K562 (cell line): ENCODE measurements around the gene PLEKHH3. TPM values are rescaled to one million over a fixed set of nuclear protein-coding genes. Genes with fewer than 3 reads are reported as not detected.

ENCODE experiments used
- ETV1 ChIP-seq: fragments of 450-650 bp; conservative IDR thresholded peaks from 2 replicates; pipeline ENCODE4 v1.6.1; 2016; ENCODE audit warnings: missing genetic modification characterization, control low read depth, low read depth, missing compliant biosample characterization
- HNRNPLL ChIP-seq: fragments of 200-400 bp; formaldehyde crosslinking; IDR thresholded peaks from 2 replicates; pipeline ENCODE4 v1.6.1; 2017; ENCODE audit warnings: low read length, low read depth, mild to moderate bottlenecking; ENCODE audit not compliant: poor library complexity, severe bottlenecking
- ILK ChIP-seq: fragments of 450-650 bp; IDR thresholded peaks from 2 replicates; pipeline ENCODE4 v1.6.1; 2016; ENCODE audit warnings: missing genetic modification characterization, low read depth, mild to moderate bottlenecking, missing compliant biosample characterization, moderate library complexity, borderline replicate concordance
- KDM1A ChIP-seq, 2 experiments: fragments of 450-650 bp; IDR thresholded peaks; 2 replicates each; pipeline ENCODE4 v1.6.1; 2016; ENCODE audit warnings: mild to moderate bottlenecking in 2 of 2
- LEF1 ChIP-seq: fragments of 450-650 bp; IDR thresholded peaks from 2 replicates; pipeline ENCODE4 v1.6.1; 2016; ENCODE audit warnings: mild to moderate bottlenecking
- NFE2 ChIP-seq: IDR thresholded peaks from 2 replicates; pipeline ENCODE4 v1.6.1; 2014; ENCODE audit warnings: antibody characterized with exemption, low read depth
- NR4A1 ChIP-seq, 2 experiments: fragments of 250-450 bp in 1 of 2; fragments of 450-650 bp in 1 of 2; sonication (Bioruptor Pico) in 1 of 2; IDR thresholded peaks; 2 replicates each; pipeline versions ENCODE4 v1.4.0 to v1.6.1; 2016 to 2020; ENCODE audit warnings: mild to moderate bottlenecking in 2 of 2, missing compliant biosample characterization in 1 of 2, missing genetic modification characterization in 1 of 2, moderate library complexity in 1 of 2
- SAFB ChIP-seq: fragments of 200-400 bp; formaldehyde crosslinking; IDR thresholded peaks from 2 replicates; pipeline ENCODE4 v1.6.1; 2017; ENCODE audit warnings: low read depth, low read length, borderline replicate concordance
- TGIF2 ChIP-seq: sonication (generic); formaldehyde crosslinking; IDR thresholded peaks from 2 replicates; pipeline ENCODE4 v1.8.1; 2022; ENCODE audit warnings: mild to moderate bottlenecking, missing genetic modification reagents, moderate library complexity
- TOE1 ChIP-seq, 2 experiments: fragments of 450-650 bp in 1 of 2; sonication (generic) in 1 of 2; formaldehyde crosslinking in 1 of 2; IDR thresholded peaks; 2 replicates each; pipeline versions ENCODE4 v1.7.1 to v1.8.0; 2016 to 2022; ENCODE audit warnings: borderline replicate concordance in 2 of 2, mild to moderate bottlenecking in 2 of 2, antibody characterized with exemption in 1 of 2, inconsistent platforms in 1 of 2, low read depth in 1 of 2, missing genetic modification reagents in 1 of 2, moderate library complexity in 1 of 2
- YBX1 ChIP-seq: fragments of 450-650 bp; IDR thresholded peaks from 2 replicates; pipeline ENCODE4 v1.7.1; 2016; ENCODE audit warnings: mild to moderate bottlenecking
- ZEB2 ChIP-seq: fragments of 450-650 bp; IDR thresholded peaks from 2 replicates; pipeline ENCODE4 v1.6.1; 2016
- ZKSCAN8 ChIP-seq: fragments of 200-800 bp; sonication (Bioruptor generic); IDR thresholded peaks from 2 replicates; pipeline ENCODE4 v1.6.1; 2016; ENCODE audit warnings: missing genetic modification characterization, missing compliant biosample characterization
- ZNF124 ChIP-seq: sonication (generic); formaldehyde crosslinking; IDR thresholded peaks from 2 replicates; pipeline ENCODE4 v1.8.1; 2022; ENCODE audit warnings: missing genetic modification reagents
- ZNF561 ChIP-seq: fragments of 450-650 bp; formaldehyde crosslinking; conservative IDR thresholded peaks from 2 replicates; pipeline ENCODE4 v1.4.0; 2020; ENCODE audit warnings: mild to moderate bottlenecking, moderate library complexity
- ZNF696 ChIP-seq: fragments of 250-450 bp; sonication (Bioruptor Pico); conservative IDR thresholded peaks from 2 replicates; pipeline ENCODE4 v1.4.0; 2020; ENCODE audit warnings: mild to moderate bottlenecking, moderate library complexity
- polyA plus RNA-seq, 8 experiments: library from polyadenylated mRNA; depleted of rRNA in 4 of 8; stranded (reverse) in 5 of 8; unstranded in 3 of 8; fragments of >200 nt; fragmentation: Nextera tagmentation in 2 of 8; fragmentation: Illumina TruSeq in 1 of 8; extraction: Ambion mirVana in 2 of 8; extraction: Trizol in 1 of 8; gene quantifications; 2 replicates each; pipeline versions ENCODE4 v1.2.1 to v1.2.3, GENCODE V29; 2011 to 2014; ENCODE audit warnings: inconsistent platforms in 1 of 8, missing spikeins in 1 of 8
- total RNA-seq, 7 experiments: library from RNA; depleted of rRNA in 6 of 7; stranded (reverse); fragments of >200 nt in 6 of 7; fragmentation: Illumina TruSeq in 2 of 7; extraction: Trizol in 2 of 7; gene quantifications; 2 replicates each; pipeline versions ENCODE4 v1.2.1 to v1.2.3, GENCODE V29; 2011 to 2021; ENCODE audit warnings: low replicate concordance in 1 of 7
- TF ChIP-seq, protein P1 (sequence below): fragments of 450-650 bp; formaldehyde crosslinking; IDR thresholded peaks from 2 replicates; pipeline ENCODE4 v1.4.0; 2022; ENCODE audit warnings: missing genetic modification characterization
- TF ChIP-seq, protein P2 (sequence below): fragments of 450-650 bp; IDR thresholded peaks from one replicate; pipeline ENCODE4 v1.6.1; 2018; ENCODE audit warnings: mild to moderate bottlenecking, moderate library complexity; ENCODE audit not compliant: partially characterized antibody
- TF ChIP-seq, protein P3 (sequence below): sonication (generic); formaldehyde crosslinking; IDR thresholded peaks from 2 replicates; pipeline ENCODE4 v1.8.1; 2023; ENCODE audit warnings: missing genetic modification reagents, mild to moderate bottlenecking, borderline replicate concordance

The PLEKHH3 gene
- total and polyA plus RNA-seq, 9 of the 15 experiments (the other 6 are each of a cell fraction or from before 2014, with no cell fraction given) = 0.58 to 34.5 (median 5.0) TPM

DNA sequence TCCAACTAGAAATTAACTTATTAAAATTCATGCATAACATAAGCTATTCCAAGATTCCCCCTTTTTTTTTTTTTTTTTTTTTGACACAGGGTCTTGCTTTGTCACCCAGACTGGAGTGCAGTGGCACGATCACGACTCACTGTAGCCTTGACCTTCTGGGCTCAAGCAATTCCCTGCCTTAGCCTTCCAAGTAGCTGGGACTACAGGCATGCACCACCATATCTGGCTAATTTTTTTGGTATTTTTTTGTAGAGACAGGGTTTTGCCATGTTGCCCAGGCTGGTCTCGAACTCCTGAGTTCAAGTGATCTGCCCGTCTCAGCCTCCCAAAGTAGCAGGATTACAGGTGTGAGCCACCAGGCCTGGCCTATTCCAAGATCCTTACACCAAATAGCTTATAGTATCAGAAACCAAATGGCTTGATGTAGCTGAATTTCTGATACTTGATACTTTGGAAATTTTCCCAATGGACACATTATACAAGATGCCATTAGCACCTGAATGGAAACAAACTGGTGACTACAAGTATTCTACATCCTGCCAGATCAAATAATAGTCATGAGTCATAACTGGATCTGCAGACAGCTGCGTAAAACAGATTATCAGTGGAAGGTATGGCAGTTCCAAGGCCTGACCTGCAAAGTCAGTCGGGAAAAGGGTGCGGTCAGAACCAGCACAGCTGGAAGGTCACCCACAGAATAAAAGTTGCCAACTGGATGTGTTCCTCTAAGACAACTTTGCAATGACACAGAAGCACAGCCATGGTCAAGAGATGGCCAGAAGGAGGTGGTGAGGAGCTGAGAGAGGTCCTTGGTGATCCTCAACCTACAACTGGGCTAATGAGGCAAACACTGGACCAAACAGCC lies 52.8 kb downstream of the PLEKHH3 start (continued):
- TF ChIP-seq, protein P1, sequence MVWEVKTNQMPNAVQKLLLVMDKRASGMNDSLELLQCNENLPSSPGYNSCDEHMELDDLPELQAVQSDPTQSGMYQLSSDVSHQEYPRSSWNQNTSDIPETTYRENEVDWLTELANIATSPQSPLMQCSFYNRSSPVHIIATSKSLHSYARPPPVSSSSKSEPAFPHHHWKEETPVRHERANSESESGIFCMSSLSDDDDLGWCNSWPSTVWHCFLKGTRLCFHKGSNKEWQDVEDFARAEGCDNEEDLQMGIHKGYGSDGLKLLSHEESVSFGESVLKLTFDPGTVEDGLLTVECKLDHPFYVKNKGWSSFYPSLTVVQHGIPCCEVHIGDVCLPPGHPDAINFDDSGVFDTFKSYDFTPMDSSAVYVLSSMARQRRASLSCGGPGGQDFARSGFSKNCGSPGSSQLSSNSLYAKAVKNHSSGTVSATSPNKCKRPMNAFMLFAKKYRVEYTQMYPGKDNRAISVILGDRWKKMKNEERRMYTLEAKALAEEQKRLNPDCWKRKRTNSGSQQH (CRISPR knock-in tag) = 0 out of 2 replicates have a peak, but pooled peaks have one; percentile 17
- TF ChIP-seq, protein P2, sequence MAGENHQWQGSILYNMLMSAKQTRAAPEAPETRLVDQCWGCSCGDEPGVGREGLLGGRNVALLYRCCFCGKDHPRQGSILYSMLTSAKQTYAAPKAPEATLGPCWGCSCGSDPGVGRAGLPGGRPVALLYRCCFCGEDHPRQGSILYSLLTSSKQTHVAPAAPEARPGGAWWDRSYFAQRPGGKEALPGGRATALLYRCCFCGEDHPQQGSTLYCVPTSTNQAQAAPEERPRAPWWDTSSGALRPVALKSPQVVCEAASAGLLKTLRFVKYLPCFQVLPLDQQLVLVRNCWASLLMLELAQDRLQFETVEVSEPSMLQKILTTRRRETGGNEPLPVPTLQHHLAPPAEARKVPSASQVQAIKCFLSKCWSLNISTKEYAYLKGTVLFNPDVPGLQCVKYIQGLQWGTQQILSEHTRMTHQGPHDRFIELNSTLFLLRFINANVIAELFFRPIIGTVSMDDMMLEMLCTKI = no peak
- TF ChIP-seq TGIF2 (CRISPR knock-in tag) (no peak), NFE2 (peak; percentile 80), ZNF696 (CRISPR knock-in tag) (no peak), ZEB2 (peak; percentile 86), ZKSCAN8 (no peak), ZNF561 (no peak), ILK (no peak), LEF1 (peak; percentile 57; the same call in 1 of the 2 replicates), SAFB (no peak), TOE1 (IDR thresholded peaks at IDR 0.05; ENCODE audit: borderline replicate concordance) (no peak), TOE1 (CRISPR knock-in tag; IDR thresholded peaks at IDR 0.05; ENCODE audit: borderline replicate concordance, low read depth) (no peak), NR4A1 (CRISPR knock-in tag; IDR thresholded peaks at IDR 0.05) (no peak), NR4A1 (tag; IDR thresholded peaks at IDR 0.05) (peak; percentile 51; the same call in 1 of the 2 replicates), KDM1A (IDR thresholded peaks at IDR 0.05) (peak; percentile 44 to 49; a peak in 2 of 4 replicates), YBX1 (no peak), ZNF124 (CRISPR knock-in tag) (no peak), ETV1 (0 out of 2 replicates have a peak, but pooled peaks have one; percentile 31), HNRNPLL (no peak)
- TF ChIP-seq, protein P3, sequence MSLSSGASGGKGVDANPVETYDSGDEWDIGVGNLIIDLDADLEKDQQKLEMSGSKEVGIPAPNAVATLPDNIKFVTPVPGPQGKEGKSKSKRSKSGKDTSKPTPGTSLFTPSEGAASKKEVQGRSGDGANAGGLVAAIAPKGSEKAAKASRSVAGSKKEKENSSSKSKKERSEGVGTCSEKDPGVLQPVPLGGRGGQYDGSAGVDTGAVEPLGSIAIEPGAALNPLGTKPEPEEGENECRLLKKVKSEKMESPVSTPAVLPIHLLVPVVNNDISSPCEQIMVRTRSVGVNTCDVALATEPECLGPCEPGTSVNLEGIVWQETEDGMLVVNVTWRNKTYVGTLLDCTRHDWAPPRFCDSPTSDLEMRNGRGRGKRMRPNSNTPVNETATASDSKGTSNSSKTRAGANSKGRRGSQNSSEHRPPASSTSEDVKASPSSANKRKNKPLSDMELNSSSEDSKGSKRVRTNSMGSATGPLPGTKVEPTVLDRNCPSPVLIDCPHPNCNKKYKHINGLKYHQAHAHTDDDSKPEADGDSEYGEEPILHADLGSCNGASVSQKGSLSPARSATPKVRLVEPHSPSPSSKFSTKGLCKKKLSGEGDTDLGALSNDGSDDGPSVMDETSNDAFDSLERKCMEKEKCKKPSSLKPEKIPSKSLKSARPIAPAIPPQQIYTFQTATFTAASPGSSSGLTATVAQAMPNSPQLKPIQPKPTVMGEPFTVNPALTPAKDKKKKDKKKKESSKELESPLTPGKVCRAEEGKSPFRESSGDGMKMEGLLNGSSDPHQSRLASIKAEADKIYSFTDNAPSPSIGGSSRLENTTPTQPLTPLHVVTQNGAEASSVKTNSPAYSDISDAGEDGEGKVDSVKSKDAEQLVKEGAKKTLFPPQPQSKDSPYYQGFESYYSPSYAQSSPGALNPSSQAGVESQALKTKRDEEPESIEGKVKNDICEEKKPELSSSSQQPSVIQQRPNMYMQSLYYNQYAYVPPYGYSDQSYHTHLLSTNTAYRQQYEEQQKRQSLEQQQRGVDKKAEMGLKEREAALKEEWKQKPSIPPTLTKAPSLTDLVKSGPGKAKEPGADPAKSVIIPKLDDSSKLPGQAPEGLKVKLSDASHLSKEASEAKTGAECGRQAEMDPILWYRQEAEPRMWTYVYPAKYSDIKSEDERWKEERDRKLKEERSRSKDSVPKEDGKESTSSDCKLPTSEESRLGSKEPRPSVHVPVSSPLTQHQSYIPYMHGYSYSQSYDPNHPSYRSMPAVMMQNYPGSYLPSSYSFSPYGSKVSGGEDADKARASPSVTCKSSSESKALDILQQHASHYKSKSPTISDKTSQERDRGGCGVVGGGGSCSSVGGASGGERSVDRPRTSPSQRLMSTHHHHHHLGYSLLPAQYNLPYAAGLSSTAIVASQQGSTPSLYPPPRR (CRISPR knock-in tag) = no peak
